Measurements from ENCODE around the gene FMN1. TPM values are rescaled to one million over a fixed set of nuclear protein-coding genes. Genes with fewer than 3 reads are reported as not detected.
"Not testable (repeated sequence)": the region's sequence is repeated elsewhere in the genome, so short reads cannot be mapped to it uniquely, and the experiment has no call there.

FMN1 gene
- total RNA-seq, 1 donor from 2014 or later = 4.6 TPM

DNA sequence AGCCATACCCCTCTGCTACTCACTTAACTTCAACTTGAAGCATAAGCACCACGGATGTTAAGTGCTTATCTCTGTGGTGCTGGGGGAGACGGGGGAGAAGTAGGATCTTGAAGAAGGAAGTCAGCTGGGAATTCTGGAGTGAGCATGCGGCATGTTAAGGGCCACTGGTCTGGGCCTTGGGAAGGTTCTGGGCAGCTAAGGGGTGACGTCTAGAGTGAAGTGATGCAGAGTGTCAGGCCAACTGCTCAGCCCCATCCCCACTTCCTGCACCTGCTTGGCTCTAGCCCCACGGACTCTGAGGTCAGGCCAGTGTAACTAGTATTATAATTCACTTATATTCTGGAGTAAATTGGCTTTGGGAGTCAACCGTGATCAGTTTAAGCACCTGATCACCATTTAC, 228.6 kb downstream of the FMN1 start:
- no peak for ATAC-seq

DNA sequence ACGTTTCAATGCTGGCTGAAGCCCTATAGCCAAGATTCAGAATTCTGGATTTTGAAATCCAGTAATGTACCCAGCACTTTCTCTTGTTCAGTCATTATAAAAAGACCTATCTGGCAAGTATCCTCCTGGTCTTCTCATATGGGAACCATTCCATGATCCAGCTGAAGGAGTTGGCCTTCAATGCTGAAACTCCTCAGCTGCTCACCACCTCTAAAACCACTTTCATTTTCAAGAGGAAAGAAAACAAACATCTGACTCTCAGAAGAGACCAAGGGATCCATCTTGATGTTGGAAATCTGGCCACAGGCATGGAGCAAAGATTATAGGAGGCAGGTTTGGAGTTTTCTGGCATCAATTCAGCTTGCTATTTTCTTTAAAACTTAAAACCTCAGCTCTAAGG, 235.4 kb downstream of the FMN1 start:
- no peak for ATAC-seq

DNA sequence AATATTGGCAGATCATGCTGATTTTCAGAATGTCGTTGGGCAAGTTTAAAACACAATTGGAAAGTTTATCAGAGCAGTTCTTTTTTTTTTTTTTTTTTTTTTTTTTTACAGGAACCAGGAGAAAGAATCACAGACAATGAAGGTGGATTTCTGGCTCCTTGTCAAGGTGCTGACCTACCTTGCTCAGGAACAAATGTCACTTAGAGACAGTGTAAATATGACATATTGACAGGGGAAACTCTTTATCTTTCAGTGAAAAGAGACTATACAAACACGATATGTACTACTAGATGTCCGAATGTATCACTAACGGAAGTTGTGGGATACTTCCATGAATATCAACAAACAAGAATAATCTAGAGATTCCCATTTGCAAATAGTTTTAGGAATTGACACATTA, 237.3 kb downstream of the FMN1 start:
- ATAC-seq = no peak

DNA sequence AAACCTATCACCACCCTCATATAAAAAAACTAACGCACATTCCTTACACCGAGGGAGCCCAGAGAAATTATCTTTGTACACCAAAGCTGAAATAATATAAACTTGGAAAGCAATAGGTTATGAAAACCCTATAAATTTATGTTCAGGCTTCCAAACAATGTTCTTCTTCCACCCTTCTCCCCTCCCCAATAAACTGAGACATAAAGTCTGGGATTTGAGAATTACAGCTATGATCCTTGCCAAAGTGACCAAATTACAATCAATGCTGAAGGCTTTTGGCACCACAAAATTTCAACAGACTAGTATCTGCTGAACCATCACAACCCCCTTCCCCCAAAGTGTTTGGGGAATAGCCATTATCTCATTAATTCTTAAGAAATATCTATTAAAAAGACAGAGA, 237.8 kb downstream of the FMN1 start:
- ATAC-seq = no peak

DNA sequence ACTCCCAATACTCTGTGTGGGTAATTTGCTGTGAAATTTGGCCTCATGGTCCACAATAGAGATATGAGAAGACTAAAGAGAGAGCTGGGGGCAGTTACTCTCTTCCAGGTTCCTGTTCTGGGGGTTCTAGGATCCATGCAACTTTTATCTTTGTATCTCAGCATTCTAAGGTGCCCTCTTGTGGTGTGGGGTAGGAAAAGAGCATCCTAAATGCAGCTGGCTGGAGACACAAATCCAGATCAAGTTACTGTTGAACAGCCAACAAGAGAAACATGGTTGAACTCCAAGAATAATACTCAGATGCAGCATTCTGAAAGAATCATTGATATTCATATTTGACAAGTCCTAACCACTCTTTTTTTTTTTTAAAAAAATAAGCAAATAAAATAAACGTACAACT, 238.5 kb downstream of the FMN1 start:
- no peak for ATAC-seq

DNA sequence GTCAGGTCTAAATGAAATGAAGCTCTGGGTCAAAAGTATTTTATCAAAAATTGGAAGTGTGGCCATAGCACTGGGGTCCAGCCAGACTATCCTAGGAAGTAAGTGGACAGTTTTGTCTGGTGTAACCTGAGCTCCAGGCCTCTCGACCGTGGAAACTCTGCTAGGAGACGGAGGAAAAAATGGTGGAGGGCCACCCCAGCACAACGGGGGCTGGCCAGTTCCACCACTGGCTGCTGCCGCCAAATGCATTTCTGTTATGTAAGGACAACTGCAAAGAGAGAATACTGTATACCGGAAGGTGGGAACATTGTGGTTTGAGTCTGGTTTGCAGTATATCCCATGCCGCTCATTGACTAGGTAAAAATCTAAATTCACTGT, 241.0 kb downstream of the FMN1 start:
- no peak for ATAC-seq

DNA sequence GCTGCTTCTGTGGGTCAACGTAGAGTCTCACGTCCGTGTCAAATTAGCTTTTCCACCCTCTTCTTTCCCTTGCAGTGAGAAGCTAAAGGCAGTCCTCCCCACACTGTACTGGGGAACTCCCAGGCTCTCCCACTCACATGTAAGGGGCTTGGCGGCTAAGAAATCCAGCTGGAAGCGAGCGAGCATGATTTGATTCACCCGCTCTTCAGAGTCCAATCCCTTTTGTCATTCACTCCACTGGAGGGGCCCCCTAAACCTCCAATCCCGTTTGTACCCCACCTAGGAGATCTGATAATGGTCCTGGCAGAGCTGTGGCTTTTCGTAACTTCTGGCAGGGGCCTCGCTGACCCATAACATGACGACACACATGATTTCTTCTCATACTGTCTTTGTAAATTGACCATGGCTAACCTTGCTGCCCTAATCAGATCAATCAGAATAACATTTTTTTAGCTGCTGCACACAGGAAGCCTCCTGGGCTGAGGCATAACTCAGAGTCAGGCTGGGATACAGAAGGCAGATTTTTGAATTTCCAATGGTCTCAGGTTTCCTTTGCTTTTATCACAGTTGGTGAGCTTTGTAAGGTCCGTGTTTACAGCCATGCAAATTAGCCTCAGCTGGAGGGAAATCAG, 241.5 kb downstream of the FMN1 start:
- ATAC-seq = no peak

DNA sequence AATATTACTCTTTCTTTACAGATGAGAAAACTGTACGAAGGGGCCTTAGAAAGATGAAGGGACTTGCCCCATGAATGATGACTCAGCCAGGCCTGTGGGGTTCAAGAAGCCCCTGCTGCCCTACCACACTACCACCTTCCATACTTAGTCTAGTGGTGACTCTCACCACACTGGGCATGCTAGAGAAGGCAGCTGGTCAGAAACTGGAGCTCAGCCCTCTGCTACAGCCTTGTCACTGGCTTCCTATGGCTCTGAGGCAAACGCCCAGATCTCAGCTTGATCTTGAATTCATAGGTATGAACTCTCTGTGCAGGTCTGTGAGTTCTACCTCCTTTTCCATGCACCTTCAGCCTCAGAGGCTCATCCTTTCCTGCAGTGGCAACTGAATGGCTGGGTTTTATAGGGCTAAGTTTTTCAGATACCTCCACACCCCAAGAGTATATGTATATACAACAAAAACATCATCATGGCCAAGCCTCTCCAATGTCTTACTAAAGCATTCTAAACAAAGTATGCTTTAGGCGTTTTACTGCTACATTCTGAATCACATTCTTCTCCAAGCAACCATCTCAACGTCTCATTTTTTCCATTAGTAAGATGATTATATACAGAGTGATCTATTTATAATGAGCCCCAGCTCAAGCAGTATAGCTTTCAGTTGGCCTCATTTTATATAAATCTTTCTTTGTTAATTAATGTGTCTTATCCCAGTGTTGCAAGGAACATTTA, 242.6 kb downstream of the FMN1 start:
- ATAC-seq = no peak

DNA sequence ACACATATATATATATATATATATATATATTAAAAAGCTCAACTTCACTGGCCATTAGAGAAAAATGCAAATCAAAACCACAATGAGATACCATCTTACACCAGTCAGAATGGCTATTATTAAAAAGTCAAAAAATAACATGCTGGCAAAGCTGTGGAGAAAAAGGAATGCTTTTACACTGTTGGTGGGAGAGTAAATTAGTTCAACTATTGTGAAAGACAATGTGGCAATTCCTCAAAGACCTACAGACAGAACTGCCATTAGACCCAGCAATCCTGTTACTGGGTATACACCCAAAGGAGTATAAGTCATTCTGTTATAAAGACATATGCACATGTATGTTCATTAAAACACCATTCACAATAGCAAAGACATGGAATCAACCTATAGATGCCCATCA, 244.5 kb downstream of the FMN1 start:
- ATAC-seq = not testable (repeated sequence)

DNA sequence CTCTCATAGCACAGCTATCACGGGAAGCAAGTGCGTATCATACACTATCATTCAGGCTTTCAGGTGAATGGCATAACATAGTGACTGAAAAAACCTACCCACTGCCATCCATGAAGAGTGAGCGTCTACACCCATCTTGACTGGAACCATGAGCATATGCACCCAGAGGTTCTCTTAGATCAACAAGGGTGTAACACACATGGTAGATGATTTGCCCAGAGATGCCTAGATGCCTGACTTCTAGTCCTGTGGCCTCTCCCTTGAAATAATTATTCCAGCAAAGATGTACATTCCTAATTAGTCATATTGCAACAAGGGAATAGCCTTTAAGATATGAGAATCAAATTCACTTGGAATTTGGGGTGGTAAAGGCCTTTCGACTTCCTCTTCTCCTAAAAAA, 248.3 kb downstream of the FMN1 start:
- no peak for ATAC-seq

DNA sequence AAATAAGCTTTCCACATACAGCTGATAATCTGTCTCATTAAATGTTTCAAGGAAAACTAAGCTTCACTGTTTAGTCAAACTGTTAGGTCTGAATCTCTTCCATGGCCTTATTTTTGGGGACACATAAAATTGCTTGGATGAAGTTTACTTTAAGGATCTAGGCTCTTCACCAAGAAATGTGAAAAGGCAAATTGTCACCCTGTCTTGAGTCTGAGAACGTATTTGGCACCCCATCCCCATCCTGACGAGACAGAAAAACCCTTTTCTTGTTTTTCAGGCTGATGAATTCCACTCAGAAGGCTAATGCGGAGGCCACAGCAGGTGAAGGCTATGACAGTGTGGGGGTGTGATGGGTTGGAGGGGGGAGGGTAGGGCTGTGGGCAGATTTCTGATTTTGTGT, 250.1 kb downstream of the FMN1 start:
- ATAC-seq = no peak

DNA sequence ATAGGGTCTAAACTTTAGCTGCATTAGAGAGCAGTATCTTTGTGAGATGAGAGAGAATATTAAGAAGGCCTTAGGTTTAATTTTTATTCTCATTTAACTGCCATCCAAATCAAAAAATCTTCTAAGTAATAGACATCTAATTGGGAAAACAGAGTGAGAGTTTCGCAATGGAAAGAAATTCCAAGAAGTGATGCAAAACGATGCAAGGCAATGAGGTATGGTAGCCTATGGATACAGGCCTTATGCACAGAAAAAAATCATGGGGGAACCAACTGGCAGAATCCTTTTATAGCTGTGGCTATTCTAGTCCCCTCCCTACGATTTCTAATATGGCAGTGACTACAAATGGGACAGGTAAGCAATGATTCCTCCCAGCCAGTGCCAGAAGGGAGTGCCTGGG, 250.8 kb downstream of the FMN1 start:
- ATAC-seq = no peak

DNA sequence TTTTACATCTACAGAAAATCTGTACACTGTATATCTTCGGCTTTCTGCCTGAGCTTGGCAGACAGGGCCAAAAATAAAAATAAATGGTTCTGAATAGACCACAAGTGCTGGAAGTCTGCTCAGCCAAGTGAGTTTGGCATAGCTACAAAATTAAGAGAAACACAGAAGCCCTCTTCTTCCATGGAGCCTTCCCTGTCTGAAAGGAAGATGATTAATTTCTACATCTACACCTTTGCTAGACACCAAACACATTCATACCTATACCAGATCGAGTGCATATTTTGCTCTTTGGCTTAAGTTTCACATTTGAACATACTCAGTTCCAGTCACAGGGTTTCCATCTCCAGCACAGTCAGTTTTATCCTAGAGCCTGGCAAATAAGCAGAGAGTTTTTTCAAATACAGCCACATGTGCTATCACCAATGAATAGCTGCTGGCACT, 252.1 kb downstream of the FMN1 start:
- no peak for ATAC-seq

DNA sequence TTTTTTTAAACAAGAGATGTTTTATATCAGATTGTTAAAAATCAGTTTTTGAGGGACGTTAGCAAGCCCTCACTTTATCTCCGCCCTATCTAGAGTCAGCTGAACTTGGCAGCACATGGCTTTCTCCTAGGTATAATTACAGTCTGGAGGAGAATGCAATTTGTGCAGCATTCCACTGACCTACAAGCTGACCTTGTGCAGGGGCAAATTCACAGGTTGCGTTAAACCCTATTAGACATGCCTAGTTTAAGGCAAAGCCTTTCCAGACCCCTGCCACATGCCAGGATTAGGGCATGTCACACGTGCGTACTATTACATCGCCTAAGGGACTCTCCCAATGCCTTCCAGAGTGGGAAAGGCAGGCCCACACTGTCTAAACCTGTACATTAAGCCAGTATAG, 252.7 kb downstream of the FMN1 start:
- ATAC-seq = no peak

DNA sequence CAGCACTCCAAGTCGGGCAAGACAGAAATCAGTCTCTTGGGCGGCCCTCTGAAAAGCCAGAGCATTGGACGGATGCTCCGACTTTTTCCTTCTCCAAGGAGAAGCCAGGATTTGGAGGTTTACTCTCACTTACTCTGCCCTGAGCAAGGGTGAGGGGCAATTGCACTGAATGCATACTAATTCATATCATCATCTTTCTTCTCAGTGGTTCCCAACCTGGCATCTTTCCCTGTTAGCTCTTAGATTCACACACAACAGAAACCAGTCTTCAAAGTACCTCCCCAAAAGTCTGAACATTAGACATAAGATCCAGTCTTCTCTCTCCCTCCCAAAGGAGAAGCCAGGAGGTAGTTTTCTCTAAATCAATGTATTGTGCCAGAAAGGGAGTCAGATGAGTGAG, 257.5 kb downstream of the FMN1 start:
- ATAC-seq = no peak

DNA sequence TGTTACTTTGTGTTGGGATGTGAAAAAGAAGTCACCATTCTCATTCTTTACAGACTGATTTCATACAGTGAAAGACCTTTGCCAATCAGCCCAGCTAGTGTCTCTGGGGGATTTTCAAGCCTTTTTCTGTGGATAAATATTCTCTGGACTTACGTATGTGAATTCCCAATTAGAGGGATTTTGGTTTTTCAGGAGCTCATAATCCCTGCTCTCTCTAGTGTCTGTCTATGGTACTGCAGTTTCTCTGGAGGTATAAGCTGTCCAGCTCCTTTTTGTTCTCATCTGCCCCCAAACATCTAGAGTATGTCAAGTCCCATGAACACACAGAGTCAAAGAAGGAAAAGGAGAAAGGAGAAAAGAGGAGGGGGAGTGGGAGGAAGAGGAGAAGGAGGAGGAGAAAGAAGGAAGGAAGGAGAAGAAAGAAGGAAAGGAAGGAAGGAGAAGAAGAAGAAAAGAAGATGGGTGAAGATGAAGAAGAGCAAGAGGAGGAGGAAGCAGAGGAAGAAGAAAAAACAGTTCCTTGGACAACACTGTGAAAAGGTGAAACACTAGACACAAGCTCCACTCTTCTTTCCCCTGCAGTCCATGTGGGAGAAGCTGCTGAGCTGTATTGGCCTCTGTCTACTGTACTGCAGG, 258.1 kb downstream of the FMN1 start:
- ATAC-seq = no peak

DNA sequence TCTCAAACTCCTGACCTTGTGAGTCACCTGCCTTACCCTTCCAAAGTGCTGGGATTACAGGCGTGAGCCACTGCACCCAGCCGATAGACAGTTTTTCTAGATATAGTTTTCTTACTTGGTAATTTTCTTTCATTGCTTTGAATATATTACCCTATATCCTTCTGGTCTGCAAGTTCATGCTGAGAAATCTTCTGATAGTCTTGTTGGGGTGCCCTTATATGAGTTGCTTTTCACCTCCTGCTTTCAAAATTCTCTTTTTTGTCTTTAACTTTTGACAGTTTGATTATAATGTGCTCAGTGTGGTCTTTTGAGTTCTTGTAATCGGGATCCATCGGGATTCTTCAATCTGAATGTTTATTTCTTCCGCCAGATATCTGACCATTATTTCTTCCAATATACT, 259.4 kb downstream of the FMN1 start:
- no peak for ATAC-seq

DNA sequence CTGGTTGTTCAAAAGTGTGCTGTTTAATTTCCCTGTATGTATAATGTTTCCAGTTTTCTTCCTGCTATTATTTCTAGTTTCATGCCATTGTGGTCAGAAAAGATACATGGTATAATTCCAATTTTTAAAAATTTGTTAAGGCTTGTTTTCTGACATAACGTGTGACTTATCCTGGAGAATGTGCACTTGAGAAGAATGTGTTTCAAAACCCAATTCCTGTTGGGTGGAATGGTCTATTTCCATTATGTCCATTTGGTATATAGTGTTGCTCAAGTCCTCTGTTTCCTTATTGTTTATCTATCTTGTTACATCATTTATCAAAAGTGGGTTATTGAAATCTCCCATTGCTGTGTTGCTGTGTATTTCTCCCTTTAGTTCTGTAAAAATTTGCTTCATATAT, 261.3 kb downstream of the FMN1 start:
- ATAC-seq = no peak

DNA sequence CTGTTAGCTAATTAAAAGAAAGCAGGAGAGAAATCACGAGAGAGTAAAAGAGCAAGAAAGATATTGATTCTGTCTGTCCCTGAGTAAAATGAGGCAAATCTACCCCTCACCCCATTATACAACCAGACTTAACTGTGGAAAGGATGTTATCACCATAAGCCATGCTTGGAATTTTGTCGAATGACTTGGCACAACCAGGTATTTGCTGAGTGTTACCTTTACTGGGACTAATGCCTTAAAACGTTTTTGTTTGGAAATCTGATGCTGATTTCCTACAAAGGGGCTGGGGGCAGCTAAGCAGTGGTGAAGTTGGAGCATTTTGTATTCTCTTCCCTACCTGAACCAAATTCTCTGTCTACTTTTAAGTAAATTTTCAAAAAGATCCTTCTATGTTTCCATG, 265.6 kb downstream of the FMN1 start:
- ATAC-seq = no peak

DNA sequence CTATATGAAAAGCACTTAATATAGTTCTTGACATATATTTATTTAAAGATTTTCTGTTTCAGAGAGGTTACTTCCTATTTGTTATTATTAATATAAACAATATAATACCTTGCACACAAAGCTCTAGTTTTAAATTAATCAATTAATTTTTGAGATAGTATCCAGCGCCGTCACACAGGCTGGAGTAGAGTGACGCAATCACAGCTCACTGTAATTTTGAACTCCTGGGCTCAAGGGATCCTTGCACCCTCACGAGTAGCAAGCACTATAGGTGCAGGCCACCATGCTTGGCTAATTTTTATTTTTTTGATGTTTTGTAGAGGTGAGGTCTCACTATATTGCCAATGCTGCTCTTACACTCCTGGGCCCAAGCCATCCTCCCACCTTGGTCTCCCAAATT, 267.4 kb downstream of the FMN1 start:
- no peak for ATAC-seq

DNA sequence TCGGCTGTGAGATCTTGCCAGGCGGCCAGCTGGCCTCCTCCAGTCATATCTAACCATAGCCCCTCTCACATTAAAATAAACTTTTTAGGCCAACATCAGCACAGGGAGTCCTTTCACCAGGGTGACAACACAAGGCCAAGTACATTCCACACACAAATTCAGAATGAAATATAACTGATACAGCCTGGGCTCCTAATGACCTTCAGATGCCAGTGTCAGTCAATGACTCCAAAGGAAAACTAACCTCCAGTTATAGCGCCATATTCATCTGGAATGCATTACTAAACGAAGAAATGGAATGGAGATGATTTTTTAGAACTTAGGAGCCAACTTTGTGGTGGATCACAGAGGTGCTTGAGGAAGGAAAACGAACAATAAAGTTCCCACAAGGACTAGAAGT, 271.3 kb downstream of the FMN1 start:
- no peak for ATAC-seq

DNA sequence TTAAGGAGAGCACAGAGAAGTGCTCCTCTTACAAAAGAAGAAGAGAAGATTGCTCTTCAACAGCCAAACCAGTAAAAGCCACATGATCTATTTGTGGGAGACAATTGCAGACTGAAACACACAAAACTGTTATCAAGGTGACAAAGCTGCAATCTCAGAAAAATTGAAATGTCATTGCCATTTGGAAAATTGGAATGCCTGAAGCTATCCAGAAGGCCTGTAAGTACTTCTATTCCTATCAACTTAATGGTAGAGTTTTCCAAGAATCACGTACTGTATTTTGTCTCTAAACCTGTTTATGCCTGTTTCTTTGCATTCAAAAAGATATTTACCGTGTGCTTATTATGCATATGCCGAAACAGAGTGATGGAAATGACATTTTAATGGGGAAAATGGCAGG, 272.0 kb downstream of the FMN1 start:
- no peak for ATAC-seq

DNA sequence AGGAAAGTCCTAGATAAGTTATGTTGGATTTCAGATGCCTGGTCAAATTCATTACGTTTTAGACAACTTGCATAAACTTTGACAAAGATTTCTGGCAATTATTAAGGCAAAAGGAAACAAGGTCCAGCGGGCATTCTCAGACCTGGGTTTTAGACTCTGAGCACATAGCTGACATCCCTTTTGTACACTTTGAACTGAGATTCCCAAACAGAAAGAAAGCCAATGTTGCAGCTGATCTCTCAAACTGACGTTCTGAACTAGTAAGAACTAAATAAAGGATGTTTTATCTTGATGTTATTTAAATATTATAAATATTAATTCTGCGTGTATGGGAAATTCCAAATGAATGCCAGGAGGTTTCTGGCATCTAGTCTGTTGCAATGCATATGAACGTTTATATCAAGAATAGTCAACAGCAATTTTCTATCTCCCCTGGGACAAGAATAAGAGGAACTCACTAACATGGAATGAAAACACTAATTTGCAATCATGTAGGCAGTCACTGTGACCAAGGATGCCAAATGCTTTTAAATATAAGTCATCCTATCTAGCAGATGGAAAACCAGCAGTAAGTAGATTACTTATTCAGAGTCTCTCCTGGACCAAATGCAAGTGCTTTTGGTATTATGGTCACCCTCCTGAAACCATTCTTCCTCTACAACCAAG, 274.6 kb downstream of the FMN1 start:
- ATAC-seq = no peak

DNA sequence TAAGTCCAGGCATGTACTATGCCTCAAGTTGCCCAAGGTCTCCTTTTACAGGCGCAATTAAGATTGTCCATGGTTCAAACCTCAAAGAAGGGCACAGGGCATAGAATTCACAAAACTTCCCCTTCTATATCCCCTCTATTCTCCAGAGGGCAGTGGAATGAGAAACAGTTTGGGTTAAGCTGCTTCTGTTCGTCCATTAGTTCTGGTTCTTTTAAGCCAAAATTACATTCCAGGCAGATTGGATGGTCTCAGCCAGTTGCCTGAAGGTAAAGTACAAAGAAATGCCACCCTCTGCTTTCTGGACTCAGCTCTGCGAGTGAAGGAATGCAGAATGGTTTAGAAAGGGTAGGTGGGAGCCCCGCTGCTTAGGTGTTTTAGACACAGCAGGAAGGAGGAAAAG, 276.0 kb downstream of the FMN1 start:
- no peak for ATAC-seq

Measured in esophagus mucosa (tissue), 1 donor.